Chondrocyte (in vitro differentiated cells): Measurements from ENCODE around the gene TMEM273. TPM values are rescaled to one million over a fixed set of nuclear protein-coding genes. Genes with fewer than 3 reads are reported as not detected.

ENCODE experiments used
- DNase-seq: peaks from one replicate; pipeline ENCODE4 v3.0.0; 2021; ENCODE audit warnings: mixed read lengths, low spot score
- H3K27ac Mint-ChIP-seq: one replicate; pipeline ENCODE4 v1.8.0; 2021; ENCODE audit warnings: mild to moderate bottlenecking, moderate library complexity, mixed read lengths; ENCODE audit not compliant: unreplicated experiment
- H3K27me3 Mint-ChIP-seq: 2 replicates; pipeline ENCODE4 v1.8.0; 2021; ENCODE audit warnings: low read depth, mixed read lengths
- H3K36me3 Mint-ChIP-seq: 2 replicates; pipeline ENCODE4 v1.8.0; 2021; ENCODE audit warnings: low read depth, mixed read lengths
- H3K4me1 Mint-ChIP-seq: 2 replicates; pipeline ENCODE4 v1.8.0; 2021; ENCODE audit warnings: low read depth, mild to moderate bottlenecking, mixed read lengths
- H3K4me3 Mint-ChIP-seq: one replicate; pipeline ENCODE4 v1.8.0; 2021; ENCODE audit warnings: mild to moderate bottlenecking, moderate library complexity, mixed read lengths; ENCODE audit not compliant: unreplicated experiment
- H3K9me3 Mint-ChIP-seq: 2 replicates; pipeline ENCODE4 v1.8.0; 2021; ENCODE audit warnings: low read depth, mixed read lengths
- CTCF ChIP-seq: fragments of 200-600 bp; sonication (generic); IDR thresholded peaks from 2 replicates; pipeline ENCODE4 v1.5.0; 2021; ENCODE audit warnings: antibody characterized with exemption, mild to moderate bottlenecking, moderate library complexity
- total RNA-seq: library from RNA; stranded (reverse); gene quantifications from 3 replicates; pipeline ENCODE4 v1.2.1, GENCODE V29; 2021

TMEM273 gene
- total RNA-seq, 1 donor from 2014 or later = not detected

GRCh38 chr10:49217645-49218044 lies 29.5 kb upstream of the TMEM273 start:
- H3K36me3 Mint-ChIP-seq = no peaks in the 10 kb centered on the region
- no peaks in the 10 kb centered on the region for H3K4me1 Mint-ChIP-seq
- no peak overlapping the region for H3K27ac Mint-ChIP-seq
- no peak for TF ChIP-seq CTCF
- peaks cover 9% of the 10 kb centered on the region for H3K9me3 Mint-ChIP-seq
- H3K4me3 Mint-ChIP-seq = no peak overlapping the region
- DNase-seq = no peak
- H3K27me3 Mint-ChIP-seq = peaks cover 30% of the 10 kb centered on the region

- no peaks in the 10 kb centered on the region for H3K36me3 Mint-ChIP-seq
- H3K27ac Mint-ChIP-seq = no peak overlapping the region
- H3K27me3 Mint-ChIP-seq = peaks cover 25% of the 10 kb centered on the region
- DNase-seq = no peak
- H3K9me3 Mint-ChIP-seq = no peaks in the 10 kb centered on the region
- H3K4me3 Mint-ChIP-seq = no peak overlapping the region
- TF ChIP-seq CTCF = no peak
- H3K4me1 Mint-ChIP-seq = no peaks in the 10 kb centered on the region
Measured at GRCh38 chr10:49213211-49213610, 25.0 kb upstream of the TMEM273 start.

GRCh38 chr10:49212783-49213182 lies 24.6 kb upstream of the TMEM273 start:
- Mint-ChIP-seq H3K9me3 (no peaks in the 10 kb centered on the region), H3K36me3 (no peaks in the 10 kb centered on the region), H3K27ac (no peak overlapping the region), H3K4me1 (no peaks in the 10 kb centered on the region), H3K27me3 (peaks cover 26% of the 10 kb centered on the region), H3K4me3 (no peak overlapping the region)
- DNase-seq = no peak
- TF ChIP-seq CTCF = no peak

GRCh38 chr10:49212076-49212475 lies 23.9 kb upstream of the TMEM273 start:
- Mint-ChIP-seq H3K4me3 (no peak overlapping the region), H3K27me3 (peaks cover 21% of the 10 kb centered on the region), H3K9me3 (no peaks in the 10 kb centered on the region), H3K27ac (no peak overlapping the region), H3K36me3 (no peaks in the 10 kb centered on the region), H3K4me1 (no peaks in the 10 kb centered on the region)
- DNase-seq = no peak
- no peak for TF ChIP-seq CTCF

- H3K27me3 Mint-ChIP-seq = peaks cover 34% of the 10 kb centered on the region
- no peak overlapping the region for H3K27ac Mint-ChIP-seq
- H3K4me3 Mint-ChIP-seq = no peak overlapping the region
- peaks cover 3% of the 10 kb centered on the region for H3K9me3 Mint-ChIP-seq
- H3K36me3 Mint-ChIP-seq = no peaks in the 10 kb centered on the region
- no peak for TF ChIP-seq CTCF
- no peak for DNase-seq
- no peaks in the 10 kb centered on the region for H3K4me1 Mint-ChIP-seq
Measured at GRCh38 chr10:49208996-49209395, 20.8 kb upstream of the TMEM273 start.
